HCT116 (cell line): ENCODE data around the gene TRIM29. TPM values are rescaled to one million over a fixed set of nuclear protein-coding genes. Genes with fewer than 3 reads are reported as not detected.

Experiments
- ATAC-seq: fragments of 200-7000 bp; cut with Tn5 transposase; 2 replicates; pipeline ENCODE4 v1.9.1; 2020; ENCODE audit warnings: mild to moderate bottlenecking, moderate library complexity
- BruUV-seq: library from RNA; stranded (reverse); fragments of 400-500 nt; replicated peaks from 2 replicates; lab custom pipeline; 2021; lab: Mats Ljungman, UMichigan
- CTCF ChIA-PET: fragments of 300-600 bp; sonication (Branson Sonifier 250); formaldehyde crosslinking; loops from one replicate; lab custom pipeline; 2021; ENCODE audit warnings: antibody characterized with exemption; lab: Charles Lee
- POLR2A ChIA-PET: fragments of 300-600, 350-600 bp; sonication (Branson Sonifier 250); formaldehyde crosslinking; loops from one replicate; lab custom pipeline; 2021; ENCODE audit warnings: antibody characterized with exemption; lab: Charles Lee
- RAD21 ChIA-PET, 2 experiments: fragments of 300-600 bp; sonication (Branson Sonifier 250); formaldehyde crosslinking; loops; one replicate each; lab custom pipeline; 2023; ENCODE audit warnings: low total read pairs in 2 of 2; ENCODE audit not compliant: uncharacterized antibody in 2 of 2, unreplicated experiment in 2 of 2, low non-redundant PET in 1 of 2; lab: Charles Lee
- DNase-seq: peaks from one replicate; pipeline ENCODE4 v3.0.0-alpha.2; 2010; ENCODE audit warnings: low read depth, low spot score
- H2AFZ ChIP-seq: fragments of 200-600 bp; shearing (Covaris generic), sonication (generic); 2 replicates; pipeline ENCODE4 v1.6.1; 2017; ENCODE audit warnings: low read depth, mixed run types, mixed read lengths, antibody characterized with exemption, low read length; ENCODE audit not compliant: poor library complexity, severe bottlenecking
- H3K27ac ChIP-seq: 2 replicates; pipeline ENCODE4 v1.5.1; 2012; ENCODE audit warnings: low read depth, low read length
- H3K27me3 ChIP-seq: fragments of 200-600 bp; sonication (generic); 2 replicates; pipeline ENCODE4 v1.6.1; 2016; ENCODE audit warnings: mixed run types, low read length, mixed read lengths; ENCODE audit not compliant: insufficient read depth
- H3K36me3 ChIP-seq, 2 experiments: fragments of 200-500 bp in 1 of 2; fragments of 200-600 bp in 1 of 2; sonication (Bioruptor generic) in 1 of 2; sonication (generic) in 1 of 2; 2 replicates each; pipeline versions ENCODE4 v1.5.1 to v1.6.1; 2014 to 2016; ENCODE audit warnings: low read length in 2 of 2, inconsistent platforms in 1 of 2, mixed read lengths in 1 of 2, mixed run types in 1 of 2; ENCODE audit not compliant: insufficient read depth in 2 of 2, control insufficient read depth in 1 of 2
- H3K4me1 ChIP-seq, 2 experiments: fragments of 200-600 bp in 1 of 2; sonication (generic) in 1 of 2; 2 replicates each; pipeline versions ENCODE4 v1.5.1 to v1.6.1; 2012 to 2017; ENCODE audit warnings: low read length in 2 of 2, inconsistent platforms in 1 of 2, mild to moderate bottlenecking in 1 of 2, mixed read lengths in 1 of 2, mixed run types in 1 of 2, moderate library complexity in 1 of 2; ENCODE audit not compliant: insufficient read depth in 2 of 2, control insufficient read depth in 1 of 2
- H3K4me2 ChIP-seq: fragments of 200-600 bp; sonication (generic); 2 replicates; pipeline ENCODE4 v1.6.1; 2017; ENCODE audit warnings: mixed run types, low read length, mixed read lengths
- H3K4me3 ChIP-seq, 2 experiments: fragments of 200-600 bp in 1 of 2; sonication (generic) in 1 of 2; replicated peaks in 1 of 2; 2 replicates each; pipeline ENCODE4 v1.5.1; 2011 to 2016; ENCODE audit warnings: low read length in 2 of 2, control low read depth in 1 of 2, low read depth in 1 of 2, mild to moderate bottlenecking in 1 of 2, mixed read lengths in 1 of 2, mixed run types in 1 of 2
- H3K79me2 ChIP-seq: fragments of 200-600 bp; sonication (generic); 2 replicates; pipeline ENCODE4 v1.6.1; 2017; ENCODE audit warnings: mild to moderate bottlenecking, mixed run types, low read length, moderate library complexity, mixed read lengths; ENCODE audit not compliant: insufficient read depth
- H3K9ac ChIP-seq: fragments of 200-600 bp; sonication (generic); 2 replicates; pipeline ENCODE4 v1.6.1; 2016; ENCODE audit warnings: low read length, mixed read lengths
- H3K9me2 ChIP-seq: fragments of 200-600 bp; sonication (generic), shearing (Covaris generic); 2 replicates; pipeline ENCODE4 v1.6.1; 2017; ENCODE audit warnings: mixed run types, mild to moderate bottlenecking, moderate library complexity; ENCODE audit not compliant: insufficient read depth
- H3K9me3 ChIP-seq, 2 experiments: fragments of 200-500 bp in 1 of 2; fragments of 200-600 bp in 1 of 2; sonication (Bioruptor generic) in 1 of 2; sonication (generic) in 1 of 2; 2 replicates each; pipeline ENCODE4 v1.6.1; 2014 to 2017; ENCODE audit warnings: low read length in 2 of 2, mixed read lengths in 2 of 2, inconsistent platforms in 1 of 2, low read depth in 1 of 2, mild to moderate bottlenecking in 1 of 2, mixed run types in 1 of 2, moderate library complexity in 1 of 2; ENCODE audit not compliant: control insufficient read depth in 1 of 2, insufficient read depth in 1 of 2
- H4K20me1 ChIP-seq: fragments of 200-600 bp; sonication (generic), shearing (Covaris generic); 2 replicates; pipeline ENCODE4 v1.6.1; 2017; ENCODE audit warnings: mixed run types, mild to moderate bottlenecking, moderate library complexity; ENCODE audit not compliant: insufficient read depth
- ATF3 ChIP-seq: IDR thresholded peaks from 2 replicates; pipeline ENCODE4 v1.6.1; 2012
- CBX3 ChIP-seq: IDR thresholded peaks from 2 replicates; pipeline ENCODE4 v1.6.1; 2012; ENCODE audit warnings: low read depth
- CEBPB ChIP-seq: IDR thresholded peaks from 2 replicates; pipeline ENCODE4 v1.6.1; 2012; ENCODE audit warnings: low read depth
- CTCF ChIP-seq, 3 experiments: fragments of 200-600 bp in 1 of 3; sonication (generic) in 1 of 3; IDR thresholded peaks in 2 of 3; conservative IDR thresholded peaks in 1 of 3; 2 replicates each; pipeline ENCODE4 v1.5.1; 2012 to 2017; ENCODE audit warnings: low read depth in 2 of 3, low read length in 2 of 3, antibody characterized with exemption in 1 of 3, borderline replicate concordance in 1 of 3, control low read depth in 1 of 3, mild to moderate bottlenecking in 1 of 3, mixed read lengths in 1 of 3, mixed run types in 1 of 3, moderate library complexity in 1 of 3; ENCODE audit not compliant: insufficient read depth in 1 of 3
- EGR1 ChIP-seq: IDR thresholded peaks from 2 replicates; pipeline ENCODE4 v1.6.1; 2012; ENCODE audit warnings: low read depth
- ELF1 ChIP-seq: IDR thresholded peaks from 2 replicates; pipeline ENCODE4 v1.6.1; 2012; ENCODE audit warnings: low read depth, borderline replicate concordance
- EZH2 ChIP-seq: fragments of 200-600 bp; sonication (generic); IDR thresholded peaks from 2 replicates; pipeline ENCODE4 v1.6.1; 2017; ENCODE audit warnings: antibody characterized with exemption, mixed run types
- EZH2phosphoT487 ChIP-seq: fragments of 200-600 bp; IDR thresholded peaks from 2 replicates; pipeline ENCODE4 v1.6.1; 2018; ENCODE audit warnings: antibody characterized with exemption, borderline replicate concordance
- FOSL1 ChIP-seq: IDR thresholded peaks from 2 replicates; pipeline ENCODE4 v1.6.1; 2012; ENCODE audit warnings: low read depth
- JUND ChIP-seq: IDR thresholded peaks from 2 replicates; pipeline ENCODE4 v1.6.1; 2012
- MAX ChIP-seq: IDR thresholded peaks from 2 replicates; pipeline ENCODE4 v1.6.1; 2012
- POLR2A ChIP-seq: IDR thresholded peaks from 2 replicates; pipeline ENCODE4 v1.7.0; 2011; ENCODE audit warnings: borderline replicate concordance; ENCODE audit not compliant: insufficient read depth, insufficient read length; ENCODE audit errors: extremely low read depth
- POLR2AphosphoS5 ChIP-seq: IDR thresholded peaks from 2 replicates; pipeline ENCODE4 v1.6.1; 2011; ENCODE audit warnings: mild to moderate bottlenecking, low read depth, low read length, moderate library complexity
- RAD21 ChIP-seq: IDR thresholded peaks from 2 replicates; pipeline ENCODE4 v1.6.1; 2012; ENCODE audit warnings: low read depth, mild to moderate bottlenecking
- SIN3A ChIP-seq: IDR thresholded peaks from 2 replicates; pipeline ENCODE4 v1.6.1; 2012; ENCODE audit warnings: low read depth
- SP1 ChIP-seq: IDR thresholded peaks from 2 replicates; pipeline ENCODE4 v1.6.1; 2012; ENCODE audit warnings: low read depth
- YY1 ChIP-seq: IDR thresholded peaks from 2 replicates; pipeline ENCODE4 v1.6.1; 2011; ENCODE audit warnings: low read length, low read depth, moderate library complexity, mild to moderate bottlenecking; ENCODE audit not compliant: insufficient replicate concordance; ENCODE audit errors: extremely low read depth
- ZFX ChIP-seq: fragments of 450-650 bp; IDR thresholded peaks from 2 replicates; pipeline ENCODE4 v1.6.1; 2017
- ZNF274 ChIP-seq: fragments of 200-500 bp; sonication (Bioruptor generic); IDR thresholded peaks from 2 replicates; pipeline ENCODE4 v1.6.1; 2014; ENCODE audit warnings: mild to moderate bottlenecking, low read depth, low read length, inconsistent platforms
- intact Hi-C: fragments of 100-400 bp; cut with micrococcal nuclease; formaldehyde crosslinking; loops from 2 replicates; pipeline ENCODE4 v1.10.0; 2022
- total RNA-seq: library from RNA; stranded (reverse); gene quantifications from one replicate; pipeline ENCODE4 v1.2.1, GENCODE V29; 2021; ENCODE audit not compliant: unreplicated experiment

Gene TRIM29
- total RNA-seq, 1 experiment from 2014 or later, result 0.54 TPM

- TF ChIP-seq ELF1, result no peak
- no peak for TF ChIP-seq POLR2AphosphoS5
- no peak for TF ChIP-seq JUND
- no peak for TF ChIP-seq EZH2
- no peak for TF ChIP-seq MAX
- no peak for TF ChIP-seq CTCF (IDR thresholded peaks at IDR 0.05 in 2 of 3, conservative IDR thresholded peaks at IDR 0.05 in 1 of 3; ENCODE audit: borderline replicate concordance in 1 of 3, insufficient read depth in 1 of 3, low read depth in 2 of 3, low read length in 2 of 3)
- TF ChIP-seq RAD21, result no peak
- no peak for TF ChIP-seq EGR1
- no peak for TF ChIP-seq CBX3
- no peak for TF ChIP-seq ATF3
- no peak for TF ChIP-seq EZH2phosphoT487
- no peak for TF ChIP-seq POLR2A
- TF ChIP-seq FOSL1, result no peak
- no peak for TF ChIP-seq SP1
- no peak for TF ChIP-seq ZNF274
- no peak for TF ChIP-seq SIN3A
- no peak for TF ChIP-seq YY1
- TF ChIP-seq CEBPB, result no peak
- no peak for TF ChIP-seq ZFX
- TF ChIP-seq, all 23 proteins: peak for 0
- no peaks in the 10 kb centered on the region for H4K20me1 ChIP-seq
- H3K27me3 ChIP-seq, result no peaks in the 10 kb centered on the region
- no peaks in the 10 kb centered on the region for H3K9me3 ChIP-seq
- no peak overlapping the region for H3K4me3 ChIP-seq
- H3K27ac ChIP-seq, result no peak overlapping the region
- ChIA-PET CTCF (no interaction called here), POLR2A (no interaction called here), RAD21 (no interaction called here)
- BruUV-seq, result no TSS peak
- no peaks in the 10 kb centered on the region for H3K79me2 ChIP-seq
- H2AFZ ChIP-seq, result no peak overlapping the region
- ATAC-seq (no peak), DNase-seq (no peak)
- no peaks in the 10 kb centered on the region for H3K9me2 ChIP-seq
- H3K9ac ChIP-seq, result no peak overlapping the region
- no peaks in the 10 kb centered on the region for H3K36me3 ChIP-seq
- peaks cover 0 to 17% of the 10 kb centered on the region in 2 experiments; a peak in 1 of 4 replicates for H3K4me1 ChIP-seq
- H3K4me2 ChIP-seq, result no peak overlapping the region
- intact Hi-C loops, result no loop called here
These were observed 45.8 kb upstream of the TRIM29 start for GRCh38 chr11:120183701-120184141.
